Brain microvascular endothelial cell (primary cell): ENCODE measurements around the gene SMAGP.
"Not testable (repeated sequence)": the region's sequence is repeated elsewhere in the genome, so short reads cannot be mapped to it uniquely, and the experiment has no call there.

ENCODE experiments used
- DNase-seq: peaks from one replicate; pipeline ENCODE4 v3.0.0-alpha.2; 2020
- H3K27ac ChIP-seq: fragments of 250-450 bp; sonication (Bioruptor Pico); 2 replicates; pipeline ENCODE4 v1.5.1; 2020; ENCODE audit warnings: mild to moderate bottlenecking, moderate library complexity
- H3K27me3 ChIP-seq: fragments of 250-450 bp; sonication (Bioruptor Pico); replicated peaks from 2 replicates; pipeline ENCODE4 v1.5.1; 2020; ENCODE audit warnings: mild to moderate bottlenecking
- H3K36me3 ChIP-seq: fragments of 250-450 bp; sonication (Bioruptor Pico); replicated peaks from 2 replicates; pipeline ENCODE4 v1.5.1; 2020; ENCODE audit warnings: mild to moderate bottlenecking
- H3K4me3 ChIP-seq: 2 replicates; pipeline ENCODE4 v1.5.1; 2011; ENCODE audit warnings: low read depth, mild to moderate bottlenecking, control low read depth, low read length, moderate library complexity
- in situ Hi-C: cut with HindIII; loops from 2 replicates; pipeline ENCODE4 v1.10.0; 2017; ENCODE audit warnings: low sequenced_read_pairs, low pct_ligation_motif_present
- TF ChIP-seq, protein P1 (sequence below): IDR thresholded peaks from 2 replicates; pipeline ENCODE4 v1.5.1; 2011; ENCODE audit warnings: low read depth, mild to moderate bottlenecking, moderate library complexity, low read length, control low read depth, inconsistent platforms; ENCODE audit errors: missing control alignments

Gene SMAGP

DNA sequence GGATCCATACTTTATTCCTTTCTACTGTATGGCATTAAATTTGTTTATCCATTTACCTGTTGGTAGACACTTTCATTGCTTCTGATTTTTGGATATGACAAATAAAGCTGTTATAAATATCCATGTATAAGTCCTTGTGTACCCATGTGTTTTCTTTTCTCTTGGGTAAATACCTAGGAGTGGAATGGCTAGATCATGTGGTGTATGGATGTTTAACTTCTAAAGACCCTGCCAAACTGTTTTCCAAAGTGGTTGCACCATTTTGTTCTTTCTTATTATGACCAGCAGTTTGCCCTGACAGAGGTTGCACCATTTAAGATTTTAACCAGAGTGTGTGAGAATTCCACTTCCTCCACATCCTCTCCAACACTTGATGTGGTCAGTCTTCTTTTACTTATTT, 37.6 kb downstream of the SMAGP start:
- Histone ChIP-seq H3K4me3 (no peak overlapping the region), H3K36me3 (no peaks in the 10 kb centered on the region), H3K27me3 (no peaks in the 10 kb centered on the region), H3K27ac (no peak overlapping the region)
- in situ Hi-C loops = no loop called here
- TF ChIP-seq, protein P1, sequence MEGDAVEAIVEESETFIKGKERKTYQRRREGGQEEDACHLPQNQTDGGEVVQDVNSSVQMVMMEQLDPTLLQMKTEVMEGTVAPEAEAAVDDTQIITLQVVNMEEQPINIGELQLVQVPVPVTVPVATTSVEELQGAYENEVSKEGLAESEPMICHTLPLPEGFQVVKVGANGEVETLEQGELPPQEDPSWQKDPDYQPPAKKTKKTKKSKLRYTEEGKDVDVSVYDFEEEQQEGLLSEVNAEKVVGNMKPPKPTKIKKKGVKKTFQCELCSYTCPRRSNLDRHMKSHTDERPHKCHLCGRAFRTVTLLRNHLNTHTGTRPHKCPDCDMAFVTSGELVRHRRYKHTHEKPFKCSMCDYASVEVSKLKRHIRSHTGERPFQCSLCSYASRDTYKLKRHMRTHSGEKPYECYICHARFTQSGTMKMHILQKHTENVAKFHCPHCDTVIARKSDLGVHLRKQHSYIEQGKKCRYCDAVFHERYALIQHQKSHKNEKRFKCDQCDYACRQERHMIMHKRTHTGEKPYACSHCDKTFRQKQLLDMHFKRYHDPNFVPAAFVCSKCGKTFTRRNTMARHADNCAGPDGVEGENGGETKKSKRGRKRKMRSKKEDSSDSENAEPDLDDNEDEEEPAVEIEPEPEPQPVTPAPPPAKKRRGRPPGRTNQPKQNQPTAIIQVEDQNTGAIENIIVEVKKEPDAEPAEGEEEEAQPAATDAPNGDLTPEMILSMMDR = no peak
- DNase-seq = no peak

DNA sequence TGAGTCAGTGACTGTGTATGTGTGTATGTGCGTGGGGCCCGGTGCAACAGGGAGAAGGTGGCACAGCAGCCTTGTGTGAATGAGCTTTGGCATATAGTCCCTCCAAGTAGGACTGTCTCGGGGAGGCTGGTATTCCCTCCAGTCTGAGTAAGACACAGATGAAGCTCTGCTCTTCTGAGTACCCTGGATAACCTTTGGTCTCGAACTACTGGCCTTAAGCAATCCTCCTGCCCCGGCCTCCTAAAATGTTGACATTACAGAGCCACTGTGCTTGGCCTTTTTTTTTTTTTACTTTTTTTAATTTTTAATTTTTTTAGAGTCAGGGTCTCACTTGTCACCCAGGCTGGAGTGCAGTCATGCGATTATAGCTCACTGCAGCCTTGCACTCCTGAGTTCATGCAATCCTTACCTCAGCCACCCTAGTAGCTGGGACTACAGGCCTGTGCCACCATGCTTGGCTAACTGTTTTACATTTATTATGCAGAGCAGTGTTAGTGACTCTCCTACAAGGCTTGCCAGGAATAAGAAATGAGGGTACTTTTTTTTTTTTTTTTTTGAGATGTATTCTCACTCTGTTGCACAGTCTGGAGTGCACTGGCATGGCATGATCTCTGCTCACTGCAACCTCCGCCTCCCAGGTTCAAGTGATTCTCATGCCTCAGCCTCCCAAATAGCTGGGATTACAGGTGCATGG, 41.0 kb downstream of the SMAGP start:
- Histone ChIP-seq H3K36me3 (no peaks in the 10 kb centered on the region), H3K27me3 (no peaks in the 10 kb centered on the region), H3K4me3 (no peak overlapping the region), H3K27ac (no peak overlapping the region)
- TF ChIP-seq, protein P1 = no peak
- no peak for DNase-seq
- in situ Hi-C loops = no loop called here

DNA sequence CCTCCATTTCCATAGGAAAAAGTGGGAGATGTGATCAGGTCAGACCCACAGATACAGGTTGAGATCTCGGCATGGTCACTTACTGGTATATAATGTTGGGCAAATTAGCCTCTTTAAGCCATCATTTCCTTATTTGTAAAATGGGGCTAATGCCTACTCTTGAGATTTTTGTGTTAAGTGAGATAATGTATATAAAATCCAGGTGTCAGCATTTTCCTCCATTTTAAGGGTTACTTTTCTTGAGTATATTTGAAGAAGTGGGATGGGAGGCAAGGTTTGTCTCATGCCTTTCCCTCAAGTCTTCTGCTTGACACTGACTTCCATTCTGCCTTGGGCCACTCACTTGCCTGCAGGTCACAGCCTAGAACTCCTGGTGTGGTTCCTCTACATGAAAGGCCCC, 42.3 kb downstream of the SMAGP start:
- no peaks in the 10 kb centered on the region for H3K36me3 ChIP-seq
- in situ Hi-C loops = no loop called here
- no peak overlapping the region for H3K27ac ChIP-seq
- no peak overlapping the region for H3K4me3 ChIP-seq
- no peaks in the 10 kb centered on the region for H3K27me3 ChIP-seq
- TF ChIP-seq, protein P1 = no peak
- DNase-seq = no peak

DNA sequence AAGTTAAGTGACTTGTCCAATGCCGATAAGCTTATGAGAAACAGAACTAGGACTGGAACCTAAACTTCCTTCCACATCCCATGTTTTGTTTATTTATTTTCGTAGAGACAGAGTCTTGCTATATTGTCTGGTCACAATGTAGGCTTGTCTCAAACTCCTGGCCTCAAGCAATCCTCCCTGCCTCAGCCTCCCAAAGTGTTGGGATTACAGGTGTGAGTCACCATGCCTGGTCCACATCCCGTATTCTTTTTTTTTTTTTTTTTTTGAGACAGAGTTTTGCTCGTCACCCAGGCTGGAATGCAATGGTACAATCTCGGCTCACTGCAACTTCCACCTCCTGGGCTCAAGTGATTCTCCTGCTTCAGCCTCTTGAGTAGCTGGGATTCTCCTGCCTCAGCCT, 43.1 kb downstream of the SMAGP start:
- DNase-seq, H3K27ac ChIP-seq, in situ Hi-C loops, H3K27me3 ChIP-seq, H3K4me3 ChIP-seq, H3K36me3 ChIP-seq: not testable (repeated sequence)

DNA sequence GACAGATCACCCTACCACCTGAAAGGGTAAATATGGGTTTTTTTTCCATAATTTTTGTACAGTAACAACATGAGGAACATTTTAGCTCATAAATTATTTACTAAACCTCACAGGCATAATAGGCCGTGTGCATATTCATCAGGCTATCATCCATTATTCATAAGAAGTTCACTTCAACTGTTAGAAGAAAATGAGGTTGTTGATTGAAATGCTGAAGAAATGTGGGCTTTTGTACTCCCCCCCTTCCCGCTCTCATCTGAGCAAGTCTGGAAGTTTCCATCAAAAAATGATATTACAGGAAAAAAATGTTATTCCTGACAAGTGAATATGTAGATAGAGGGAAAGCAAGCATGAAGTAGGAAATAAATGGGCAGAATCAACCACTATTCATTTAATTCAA, 44.4 kb downstream of the SMAGP start:
- in situ Hi-C loops = no loop called here
- Histone ChIP-seq H3K27ac (no peak overlapping the region), H3K4me3 (no peak overlapping the region), H3K36me3 (no peaks in the 10 kb centered on the region), H3K27me3 (no peaks in the 10 kb centered on the region)
- DNase-seq = no peak
- TF ChIP-seq, protein P1 = no peak

DNA sequence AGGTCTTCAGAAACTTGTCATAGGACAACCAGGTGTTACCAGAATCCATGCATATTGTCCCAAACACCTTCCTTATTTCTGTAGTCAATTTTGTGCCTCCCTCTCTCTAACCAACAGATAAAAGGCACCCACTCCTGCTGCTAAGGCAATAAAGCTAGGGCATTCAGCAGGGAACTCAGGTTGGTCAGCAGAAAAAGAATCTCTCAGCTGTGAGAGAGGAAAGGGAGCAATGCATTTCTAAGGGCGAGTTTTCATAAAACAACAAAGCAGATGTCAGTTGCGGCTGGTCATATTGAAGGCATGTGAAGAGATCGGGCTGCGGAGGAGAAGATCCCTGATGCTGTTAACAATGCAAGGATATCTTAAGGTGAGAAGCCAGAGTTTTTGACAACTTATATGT, 45.0 kb downstream of the SMAGP start:
- no peak for DNase-seq
- TF ChIP-seq, protein P1 = no peak
- no peak overlapping the region for H3K4me3 ChIP-seq
- in situ Hi-C loops = no loop called here
- H3K27me3 ChIP-seq = no peaks in the 10 kb centered on the region
- H3K27ac ChIP-seq = no peak overlapping the region
- no peaks in the 10 kb centered on the region for H3K36me3 ChIP-seq
